ENCODE measurements around the gene MBP. TPM values are rescaled to one million over a fixed set of nuclear protein-coding genes. Genes with fewer than 3 reads are reported as not detected.

MBP gene
- total RNA-seq, 2 experiments from 2014 or later, result 86.5 to 87.0 TPM

Other genes starting within 250 kb of the MBP start
- gene GALR1, start 117.1 kb upstream of the MBP start, total RNA-seq, result not detected